ENCODE measurements around the gene PRODH.
"Not testable (repeated sequence)": the region's sequence is repeated elsewhere in the genome, so short reads cannot be mapped to it uniquely, and the experiment has no call there.

GRCh38 chr22:18956121-18956895, 20.2 kb upstream of the PRODH start:
- not testable (repeated sequence) for TF ChIP-seq CTCF (IDR thresholded peaks at IDR 0.05 in 8 of 11, conservative IDR thresholded peaks at IDR 0.05 in 3 of 11); POLR2AphosphoS5 (IDR thresholded peaks at IDR 0.05); POLR2A (IDR thresholded peaks at IDR 0.05)

Data from spleen (tissue), 7 donors.